GM12801 (cell line): Measurements from ENCODE around the gene C1orf21.

Experiments
- TF ChIP-seq, protein P1 (sequence below): IDR thresholded peaks from one replicate; pipeline ENCODE4 v1.5.1; 2011; ENCODE audit warnings: control low read depth; ENCODE audit not compliant: insufficient read length; ENCODE audit errors: extremely low read depth

The C1orf21 gene

DNA sequence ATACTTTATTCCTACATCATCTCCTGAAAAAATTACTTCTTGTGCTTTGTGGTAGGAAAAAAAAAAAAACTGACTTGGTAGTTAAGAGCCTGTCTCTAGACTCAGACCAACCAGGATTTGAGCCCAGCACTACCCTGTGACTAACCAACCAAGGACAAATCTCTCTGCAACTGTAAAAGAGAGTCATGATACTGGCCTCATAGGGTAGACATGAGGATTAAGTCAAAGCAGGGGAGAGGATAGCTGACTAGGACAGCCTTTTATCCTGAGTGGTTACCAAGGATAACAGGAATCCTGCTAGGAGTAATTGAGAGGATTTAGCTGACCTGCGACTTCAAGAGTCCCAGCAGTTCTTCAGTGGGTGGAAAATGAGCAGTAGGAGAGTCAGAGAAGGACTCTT lies 112.8 kb downstream of the C1orf21 start:
- TF ChIP-seq, protein P1, sequence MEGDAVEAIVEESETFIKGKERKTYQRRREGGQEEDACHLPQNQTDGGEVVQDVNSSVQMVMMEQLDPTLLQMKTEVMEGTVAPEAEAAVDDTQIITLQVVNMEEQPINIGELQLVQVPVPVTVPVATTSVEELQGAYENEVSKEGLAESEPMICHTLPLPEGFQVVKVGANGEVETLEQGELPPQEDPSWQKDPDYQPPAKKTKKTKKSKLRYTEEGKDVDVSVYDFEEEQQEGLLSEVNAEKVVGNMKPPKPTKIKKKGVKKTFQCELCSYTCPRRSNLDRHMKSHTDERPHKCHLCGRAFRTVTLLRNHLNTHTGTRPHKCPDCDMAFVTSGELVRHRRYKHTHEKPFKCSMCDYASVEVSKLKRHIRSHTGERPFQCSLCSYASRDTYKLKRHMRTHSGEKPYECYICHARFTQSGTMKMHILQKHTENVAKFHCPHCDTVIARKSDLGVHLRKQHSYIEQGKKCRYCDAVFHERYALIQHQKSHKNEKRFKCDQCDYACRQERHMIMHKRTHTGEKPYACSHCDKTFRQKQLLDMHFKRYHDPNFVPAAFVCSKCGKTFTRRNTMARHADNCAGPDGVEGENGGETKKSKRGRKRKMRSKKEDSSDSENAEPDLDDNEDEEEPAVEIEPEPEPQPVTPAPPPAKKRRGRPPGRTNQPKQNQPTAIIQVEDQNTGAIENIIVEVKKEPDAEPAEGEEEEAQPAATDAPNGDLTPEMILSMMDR: no peak

DNA sequence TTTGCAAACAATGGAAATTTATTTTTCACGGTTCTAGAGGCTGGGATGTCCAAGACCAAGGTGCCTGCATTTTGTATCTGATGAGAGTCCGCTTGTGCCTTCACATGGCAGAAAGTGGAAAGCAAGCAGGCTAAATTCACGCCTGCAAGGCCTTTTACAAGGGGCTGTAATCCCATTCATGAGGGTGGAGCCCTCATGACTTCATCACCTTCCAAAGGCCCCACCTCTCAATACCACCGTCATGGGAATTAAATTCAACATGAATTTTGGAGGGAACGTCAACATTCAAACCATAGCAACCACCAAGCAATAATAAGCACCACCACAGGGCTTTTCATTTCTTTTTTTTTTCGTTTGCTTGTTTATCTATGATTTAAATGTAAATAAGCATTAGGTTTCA lies 115.3 kb downstream of the C1orf21 start:
- TF ChIP-seq, protein P1: no peak

DNA sequence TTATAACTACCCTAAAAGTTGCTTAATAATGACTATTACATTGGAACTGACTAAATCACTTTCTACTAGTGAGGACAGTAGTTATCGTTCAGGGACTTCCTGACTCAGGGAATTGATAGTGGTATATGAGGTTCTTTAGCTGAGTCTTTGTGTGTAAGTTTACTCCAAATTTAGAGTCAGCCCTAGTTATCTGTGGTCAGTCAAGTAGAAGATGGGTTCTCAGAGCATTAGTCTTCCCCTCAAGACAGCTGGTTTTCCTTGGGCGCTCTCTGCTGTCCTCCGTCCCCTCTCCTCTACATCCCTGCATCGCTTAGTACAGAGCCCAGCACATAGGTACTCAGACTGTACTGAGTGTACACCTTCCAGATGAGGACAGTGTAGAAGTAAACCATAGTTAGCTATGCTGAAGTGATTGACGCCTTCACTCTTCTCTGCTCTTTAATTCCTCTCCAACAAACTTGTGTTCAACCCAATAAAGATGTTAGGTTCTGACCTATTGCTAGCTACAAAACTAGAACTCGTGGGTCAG lies 116.5 kb downstream of the C1orf21 start:
- TF ChIP-seq, protein P1: no peak

DNA sequence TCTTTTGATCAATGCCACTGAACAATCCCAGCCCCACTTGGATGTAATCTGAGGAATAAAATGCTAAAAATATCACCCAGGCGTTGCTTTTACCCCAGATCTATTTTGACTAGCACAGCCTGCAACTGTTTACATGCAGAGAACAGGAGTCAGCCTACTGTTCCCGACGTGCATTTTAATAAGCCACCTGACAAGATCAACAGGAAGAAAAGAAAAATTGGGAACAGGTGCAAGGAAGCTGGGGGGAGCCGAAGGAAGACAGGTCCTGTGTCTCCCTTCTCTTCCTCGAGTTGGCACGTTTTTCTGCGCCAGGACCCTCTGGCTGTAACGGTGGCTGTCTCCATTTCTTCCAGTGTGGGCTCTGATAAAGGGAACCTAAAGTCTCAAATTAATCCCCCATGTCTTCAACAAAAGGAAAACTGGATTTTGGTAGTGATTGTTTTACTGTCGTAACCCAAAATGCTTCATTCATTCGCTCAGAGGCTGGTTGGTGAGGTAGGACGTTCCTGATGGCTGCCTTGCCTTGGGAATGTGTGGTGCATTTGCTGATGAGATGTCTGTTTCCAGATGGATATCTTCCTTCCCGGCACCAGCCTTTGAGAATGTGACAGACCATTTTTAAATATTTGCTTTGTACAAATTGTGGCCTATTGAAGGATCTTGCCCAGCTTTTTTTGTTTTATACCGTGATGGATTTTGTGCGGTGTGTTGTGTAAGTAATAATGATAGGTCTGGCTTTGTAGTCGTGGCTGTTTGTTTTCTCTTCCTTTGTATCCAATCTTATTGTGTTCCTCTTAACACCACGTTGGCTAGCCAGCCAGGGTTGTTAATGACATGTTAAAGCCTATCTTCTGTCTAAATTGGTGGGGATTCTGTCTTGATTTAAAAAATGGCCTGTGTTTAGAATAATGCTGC lies 117.5 kb downstream of the C1orf21 start:
- TF ChIP-seq, protein P1: no peak

DNA sequence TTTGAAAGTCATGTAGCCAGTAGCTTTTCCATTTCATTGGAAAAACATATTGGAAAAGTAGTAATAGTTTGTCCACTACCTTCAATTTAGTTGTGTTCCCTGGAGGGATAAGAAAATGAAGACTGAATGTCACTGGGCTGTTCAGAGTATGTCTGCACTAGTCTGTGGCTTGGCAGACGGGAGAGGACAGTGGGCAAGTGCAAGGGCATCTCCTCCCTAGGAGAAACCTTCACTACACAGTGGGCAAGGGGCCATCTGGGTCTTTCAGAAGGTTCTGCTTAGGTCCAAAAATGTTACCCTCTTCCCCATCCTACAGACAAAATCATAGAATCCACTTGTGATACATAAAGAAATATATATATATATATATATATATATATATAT lies 118.1 kb downstream of the C1orf21 start:
- TF ChIP-seq, protein P1: no peak

DNA sequence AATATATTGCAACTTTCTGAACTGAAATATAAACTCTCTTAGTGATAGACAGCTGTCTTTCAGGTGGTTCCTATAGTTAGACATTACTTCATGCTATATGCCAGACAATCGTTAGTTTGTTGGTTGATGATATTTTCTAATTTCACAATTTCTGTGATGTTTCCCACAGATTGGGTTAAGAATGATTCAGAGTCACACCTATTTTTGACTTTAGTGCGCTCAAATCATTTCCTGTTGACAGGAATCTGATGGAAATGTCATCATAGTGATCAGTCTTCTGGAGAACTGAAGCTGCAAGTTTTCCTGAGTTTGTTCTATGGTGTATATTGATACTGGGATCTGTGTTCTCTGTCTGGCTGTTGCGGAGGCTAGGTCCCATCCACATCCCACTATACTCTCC lies 119.7 kb downstream of the C1orf21 start:
- TF ChIP-seq, protein P1: no peak

DNA sequence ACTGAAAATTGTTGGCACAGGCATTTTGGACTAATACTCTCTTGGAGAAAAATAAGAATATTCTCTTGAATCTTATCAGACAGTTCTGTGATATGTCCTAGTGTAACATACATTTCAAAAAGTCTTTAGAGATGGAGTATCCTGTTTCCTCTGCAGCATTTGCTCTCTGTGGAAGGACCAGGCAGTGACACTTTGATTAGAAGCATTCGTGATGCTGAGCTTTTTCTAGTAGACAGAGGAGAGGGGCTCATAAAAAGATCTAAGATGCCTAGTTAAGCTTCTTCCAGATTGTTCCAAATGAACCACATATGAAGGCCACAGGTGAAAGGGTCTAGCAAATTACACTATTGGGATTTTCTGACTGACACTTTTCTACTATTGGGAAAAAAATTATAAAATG lies 120.3 kb downstream of the C1orf21 start:
- TF ChIP-seq, protein P1: no peak
